SH-SY5Y (cell line): Measurements from ENCODE around the gene PER3.

Experiments
- GATA2 ChIP-seq: IDR thresholded peaks from 2 replicates; pipeline ENCODE4 v1.6.1; 2011; ENCODE audit warnings: mild to moderate bottlenecking, low read depth, low read length
- GATA3 ChIP-seq: IDR thresholded peaks from 2 replicates; pipeline ENCODE4 v1.6.1; 2011; ENCODE audit warnings: low read depth, mild to moderate bottlenecking, low read length, moderate library complexity

GRCh38 chr1:7847599-7847998, 63.5 kb downstream of the PER3 start:
- no peak for TF ChIP-seq GATA2
- no peak for TF ChIP-seq GATA3
